GM20000 (cell line): ENCODE data around the gene RRM1.
A peak's percentile ranks its signal among the peaks of the same experiment; 100 is the strongest.

Experiments
- DNase-seq: peaks from one replicate; pipeline ENCODE4 v3.0.0; 2012; ENCODE audit warnings: low spot score
- CTCF ChIP-seq: IDR thresholded peaks from 2 replicates; pipeline ENCODE4 v1.5.1; 2012; ENCODE audit warnings: mild to moderate bottlenecking, control low read depth; ENCODE audit errors: extremely low read depth, missing control alignments

Gene RRM1

GRCh38 chr11:4183410-4184057, 88.9 kb downstream of the RRM1 start:
- TF ChIP-seq CTCF, result no peak
- DNase-seq, result no peak

DNA sequence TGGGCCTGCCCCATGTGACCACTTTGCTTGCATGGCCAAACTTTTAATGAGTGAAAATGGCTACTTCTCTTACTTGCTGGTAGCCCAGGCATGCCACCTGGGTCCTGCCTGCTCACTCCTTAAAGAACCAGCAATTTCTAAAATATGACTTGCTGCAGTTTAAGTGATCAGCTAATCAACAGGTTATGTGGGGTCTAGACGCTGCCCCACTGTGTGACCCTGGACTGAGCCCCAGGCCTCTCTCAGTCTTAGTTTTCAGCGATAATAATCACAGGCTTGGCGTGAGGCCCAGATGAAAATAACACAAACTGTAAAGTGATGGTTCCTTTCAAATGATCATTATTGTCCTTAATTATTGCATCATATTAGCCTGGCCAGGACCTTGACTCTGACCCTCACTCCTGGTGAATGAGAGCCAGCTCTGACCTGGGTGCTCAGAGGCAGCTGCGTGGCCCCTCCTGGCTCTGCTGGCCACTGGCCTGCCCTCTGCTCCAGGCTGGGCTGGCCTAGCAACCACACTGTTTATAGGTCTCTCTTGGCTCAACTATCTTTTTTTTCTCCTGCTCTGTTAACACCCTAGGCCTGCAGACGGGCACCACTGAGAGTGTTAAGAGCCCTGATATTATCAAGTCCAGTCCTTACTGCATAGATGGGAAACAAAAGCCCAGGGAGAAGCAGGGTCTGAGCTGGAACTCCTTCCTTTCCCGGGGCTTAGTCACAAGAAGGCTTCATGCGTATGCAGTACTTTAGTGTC, 89.7 kb downstream of the RRM1 start:
- TF ChIP-seq CTCF, result no peak
- no peak for DNase-seq

DNA sequence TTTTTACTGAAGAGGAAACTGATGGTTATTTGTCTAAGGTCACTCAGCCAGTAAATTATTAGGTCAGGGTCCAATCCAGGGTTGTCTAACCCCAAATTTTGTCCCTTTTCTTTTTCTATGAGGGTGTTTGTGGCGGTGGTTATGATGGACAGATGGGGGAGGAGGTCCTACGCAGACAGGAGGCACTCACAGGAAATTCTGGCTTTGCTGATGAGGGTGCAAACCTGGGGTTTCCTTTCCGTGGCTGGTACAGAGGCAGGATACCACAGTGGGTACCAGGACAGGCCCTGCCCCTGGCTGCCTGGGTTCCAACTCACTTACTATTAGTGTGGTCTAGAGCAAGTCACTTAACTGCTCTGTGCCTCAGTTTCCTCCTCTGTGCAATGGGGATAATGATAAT, 91.0 kb downstream of the RRM1 start:
- TF ChIP-seq CTCF, result no peak
- DNase-seq, result no peak

- no peak for DNase-seq
- TF ChIP-seq CTCF, result no peak
Measured at GRCh38 chr11:4186464-4187054, 92.0 kb downstream of the RRM1 start.

DNA sequence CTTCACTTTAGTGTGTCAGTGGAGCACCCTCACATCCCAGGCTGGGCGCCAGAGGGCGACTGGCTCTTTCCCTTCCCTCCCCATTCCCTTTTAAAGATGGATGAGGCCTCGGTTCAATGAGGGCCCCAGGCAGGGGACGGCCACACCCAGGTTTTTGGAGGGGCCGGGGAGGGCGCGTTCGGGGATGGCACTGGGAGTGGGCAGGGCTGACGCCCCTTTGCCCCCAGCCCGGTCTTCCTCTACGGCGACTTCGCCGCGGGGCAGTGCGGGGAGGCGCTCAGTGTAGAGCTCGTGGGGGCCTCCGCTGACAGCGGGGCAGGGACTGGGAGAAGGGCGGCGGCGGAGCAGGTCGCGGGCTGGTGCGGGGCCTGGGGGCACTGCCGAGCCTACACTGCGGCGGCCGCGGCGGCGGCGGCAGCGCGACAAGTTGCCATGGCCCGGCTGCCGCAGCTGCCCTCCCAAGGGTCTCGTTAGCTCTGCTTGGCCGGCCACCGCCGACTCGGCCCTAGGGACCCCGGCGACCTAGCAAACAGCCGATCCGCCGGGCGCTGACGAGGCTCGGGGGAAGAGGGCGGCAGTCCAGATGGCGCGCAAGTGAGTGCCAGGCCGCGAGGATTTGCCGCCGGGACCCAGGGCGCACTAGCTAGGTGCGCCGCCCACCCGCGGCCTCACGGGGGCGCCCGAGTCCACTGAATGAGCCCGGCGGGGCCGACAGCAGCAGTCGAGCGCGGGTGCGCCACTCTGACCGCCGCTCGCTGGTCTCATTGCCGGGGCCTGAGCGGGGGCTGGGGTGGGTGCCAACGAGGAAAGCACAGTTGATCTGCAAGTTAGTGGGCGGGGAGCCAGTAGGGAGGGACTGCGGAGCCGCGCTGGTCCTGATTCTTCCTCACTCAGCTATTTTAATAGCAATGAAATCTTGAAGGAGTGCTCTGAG, 92.7 kb downstream of the RRM1 start:
- DNase-seq, result peak; percentile 93
- peak; percentile 99 for TF ChIP-seq CTCF
